Astrocyte (in vitro differentiated cells and primary cell): ENCODE data around the gene BASP1.

Experiments
- CTCF ChIP-seq: IDR thresholded peaks from 2 replicates; pipeline ENCODE4 v1.5.1; 2011; ENCODE audit warnings: low read depth, mild to moderate bottlenecking, inconsistent platforms, low read length, moderate library complexity; ENCODE audit not compliant: insufficient read depth
- EZH2 ChIP-seq: IDR thresholded peaks from 2 replicates; pipeline ENCODE4 v1.6.1; 2012; ENCODE audit warnings: mild to moderate bottlenecking, low read length, inconsistent platforms; ENCODE audit not compliant: insufficient read depth

GRCh38 chr5:17316970-17317459 is 99.6 kb downstream of the BASP1 start:
- TF ChIP-seq EZH2: no peak
- no peak for TF ChIP-seq CTCF
